ENCODE results near the gene RBM38. TPM values are rescaled to one million over a fixed set of nuclear protein-coding genes. Genes with fewer than 3 reads are reported as not detected.

RBM38 gene
- total and polyA plus RNA-seq, 2 of the 4 experiments (the other 2 are of a cell fraction) = 5.2 to 11.9 TPM

- no peak for TF ChIP-seq RFX5 (IDR thresholded peaks at IDR 0.05; ENCODE audit: low read depth, low read length)
Measured at GRCh38 chr20:57393321-57394120, 2.3 kb downstream of the RBM38 start (continued).

DNA sequence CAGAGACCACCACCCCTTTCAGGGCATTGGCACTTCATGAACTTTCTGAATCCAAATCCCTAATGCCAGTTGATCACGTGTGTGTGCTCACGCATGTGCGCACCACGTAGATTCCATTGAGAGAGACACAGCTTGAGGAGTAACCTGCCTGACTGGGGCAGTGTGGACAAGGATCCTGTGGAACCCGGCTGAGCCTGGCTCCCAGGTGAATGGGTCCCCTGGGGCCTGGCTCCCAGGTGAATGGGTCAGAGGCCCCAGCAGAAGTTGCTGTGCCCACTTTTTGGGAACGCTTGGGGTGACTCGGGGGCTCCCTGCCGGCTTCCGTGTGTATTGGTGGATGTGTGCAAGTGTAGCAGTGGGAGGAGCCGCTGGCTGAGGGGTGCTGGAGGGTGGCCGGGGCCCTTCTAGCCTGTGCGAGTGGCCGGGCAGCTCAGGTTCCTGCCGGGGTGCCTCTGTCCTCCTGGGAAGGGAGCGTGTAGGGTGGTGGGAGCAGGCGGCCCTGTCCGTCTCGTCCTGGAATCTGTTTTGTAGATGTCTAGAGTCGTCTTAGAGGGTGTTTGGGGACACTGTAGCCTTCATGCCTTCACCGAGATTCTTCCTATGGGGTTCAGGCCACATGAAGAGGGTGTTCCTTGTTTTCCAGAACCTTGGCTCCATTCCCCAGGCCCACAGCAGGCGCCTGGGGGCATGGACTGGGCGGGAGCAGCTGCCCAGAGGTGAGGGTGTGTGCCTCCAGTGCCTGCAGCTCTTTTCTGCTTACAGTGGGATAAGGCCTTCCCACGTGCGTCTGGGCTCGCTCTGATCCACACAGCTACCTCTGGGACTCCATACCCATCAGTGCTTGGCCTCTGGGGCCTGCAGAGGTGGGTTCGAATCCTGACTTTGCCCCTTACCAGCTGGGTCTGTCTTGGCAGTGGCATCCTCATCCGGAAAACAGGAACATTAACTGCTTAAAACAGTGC, 3.2 kb downstream of the RBM38 start:
- Histone ChIP-seq H3K79me1 (ENCODE audit: low read depth in 1 of 2, low read length in 2 of 2) (peaks cover 0 to 18% of the 10 kb centered on the region in 2 experiments; a peak in 2 of 4 replicates), H2BK5ac (ENCODE audit: low read depth, low read length, poor library complexity, severe bottlenecking) (no peak overlapping the region), H4K20me1 (ENCODE audit: insufficient read depth, low read length) (no peaks in the 10 kb centered on the region; the same call in 1 of the 2 replicates), H4K5ac (ENCODE audit: low read depth, low read length) (no peak overlapping the region), H2AFZ (replicated peaks; ENCODE audit: low read length, poor library complexity) (no peak overlapping the region), H3K36me3 (ENCODE audit: control insufficient read depth, insufficient read depth, low read length) (peaks cover 28% of the 10 kb centered on the region), H3K4me3 (ENCODE audit: insufficient read depth, low read depth, low read length) (no peak overlapping the region), H3K27ac (ENCODE audit: insufficient read depth, low read length) (no peak overlapping the region), H3K9me1 (ENCODE audit: insufficient read depth, low read length) (0 out of 2 replicates have a peak, but pooled peaks cover 3% of the 10 kb centered on the region), H4K91ac (ENCODE audit: insufficient read depth, low read depth, low read length) (no peak overlapping the region), H4K8ac (ENCODE audit: low read depth in 2 of 2, low read length in 2 of 2) (no peak overlapping the region), H2BK120ac (ENCODE audit: low read depth, low read length) (no peak overlapping the region), H3K9ac (ENCODE audit: low read depth, low read length) (no peak overlapping the region), H2AK9ac (replicated peaks; ENCODE audit: low read depth, low read length, poor library complexity) (no peak overlapping the region), H3K14ac (replicated peaks; ENCODE audit: low read depth, low read length) (no peak overlapping the region), H3K18ac (ENCODE audit: low read depth, low read length) (no peak overlapping the region), H3K9me3 (ENCODE audit: control insufficient read depth, insufficient read depth, low read length) (no peaks in the 10 kb centered on the region), H3K27me3 (ENCODE audit: control insufficient read depth, insufficient read depth, low read length) (no peaks in the 10 kb centered on the region), H2BK20ac (ENCODE audit: low read depth, low read length) (no peak overlapping the region), H3K4me2 (ENCODE audit: low read depth, low read length) (no peak overlapping the region), H3K23ac (ENCODE audit: low read depth, low read length) (no peak overlapping the region), H3K56ac (ENCODE audit: extremely low read depth, insufficient read depth, low read length) (no peak overlapping the region), H2BK15ac (ENCODE audit: low read depth, low read length) (no peak overlapping the region), H2AK5ac (ENCODE audit: low read depth, low read length) (no peak overlapping the region), H3K4me1 (ENCODE audit: control insufficient read depth, insufficient read depth, low read length) (peaks cover 12% of the 10 kb centered on the region), H3K4ac (ENCODE audit: low read depth, low read length) (no peak overlapping the region)
- TF ChIP-seq RCOR1 (IDR thresholded peaks at IDR 0.05; ENCODE audit: insufficient replicate concordance, low read length) = no peak
- TF ChIP-seq MAFK (IDR thresholded peaks at IDR 0.05; ENCODE audit: low read depth, low read length) = no peak
- TF ChIP-seq CTCF (conservative IDR thresholded peaks at IDR 0.05; ENCODE audit: low read depth, low read length) = no peak
- TF ChIP-seq, protein P1, sequence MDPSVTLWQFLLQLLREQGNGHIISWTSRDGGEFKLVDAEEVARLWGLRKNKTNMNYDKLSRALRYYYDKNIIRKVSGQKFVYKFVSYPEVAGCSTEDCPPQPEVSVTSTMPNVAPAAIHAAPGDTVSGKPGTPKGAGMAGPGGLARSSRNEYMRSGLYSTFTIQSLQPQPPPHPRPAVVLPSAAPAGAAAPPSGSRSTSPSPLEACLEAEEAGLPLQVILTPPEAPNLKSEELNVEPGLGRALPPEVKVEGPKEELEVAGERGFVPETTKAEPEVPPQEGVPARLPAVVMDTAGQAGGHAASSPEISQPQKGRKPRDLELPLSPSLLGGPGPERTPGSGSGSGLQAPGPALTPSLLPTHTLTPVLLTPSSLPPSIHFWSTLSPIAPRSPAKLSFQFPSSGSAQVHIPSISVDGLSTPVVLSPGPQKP (IDR thresholded peaks at IDR 0.05; ENCODE audit: borderline replicate concordance, low read depth, low read length) = no peak
- no peak for TF ChIP-seq CEBPB (IDR thresholded peaks at IDR 0.05; ENCODE audit: low read depth, low read length)
- TF ChIP-seq CHD1 (IDR thresholded peaks at IDR 0.05; ENCODE audit: low read depth, low read length) = no peak
- TF ChIP-seq MAZ (IDR thresholded peaks at IDR 0.05; ENCODE audit: borderline replicate concordance, low read depth, low read length) = no peak
- no peak for TF ChIP-seq RFX5 (IDR thresholded peaks at IDR 0.05; ENCODE audit: low read depth, low read length)
- DNase-seq (no peak), ATAC-seq (ENCODE audit: low read depth) (no peak)
- dilution Hi-C loops (cut with HindIII; ENCODE audit: low sequenced_read_pairs, unreplicated experiment) = no loop called here
- intact Hi-C loops (cut with micrococcal nuclease) = no loop called here
- no TSS peak for BruUV-seq (replicated peaks)
- 92% methylated on average over 7 of the region's 27 CpGs; no CpG with 5 or more reads in 1 of the 2 experiments for WGBS, 2 experiments (ENCODE audit: extremely low coverage in 2 of 2, insufficient read length in 1 of 2)
- ChIA-PET POLR2A (ENCODE audit: unreplicated experiment) (no interaction called here), CTCF (no interaction called here)
- in situ Hi-C loops (cut with MboI; ENCODE audit: low sequenced_read_pairs) = loop anchor here (25.0 kb wide), 1 partner anchor 1643 kb away; the partner anchor contains the start of genes ATP5F1E and PRELID3B

All from IMR-90 (cell line).